NCI-H187 (cell line): ENCODE results near the gene RALGPS2.
A peak's percentile ranks its signal among the peaks of the same experiment; 100 is the strongest.

ENCODE experiments used
- DNase-seq, 2 experiments: peaks; one replicate each; lab custom pipeline; 2025; lab: John Stamatoyannopoulos, UW

The RALGPS2 gene

GRCh38 chr1:178724728-178725465, at the start of gene RALGPS2:
Gene RALGPS2, plus strand, starts transcription at chr1:178725244. Its CDS starts 51,521 bp downstream, at chr1:178776765.
- peak; percentile 78 to 82 for DNase-seq

GRCh38 chr1:178679237-178679636, 45.8 kb upstream of the RALGPS2 start:
- DNase-seq = no peak

- DNase-seq = no peak
Observed at GRCh38 chr1:178682429-178682828, 42.6 kb upstream of the RALGPS2 start.

- DNase-seq = no peak
Observed at GRCh38 chr1:178682886-178683285, 42.2 kb upstream of the RALGPS2 start.

- DNase-seq = no peak
Observed at GRCh38 chr1:178683291-178683690, 41.8 kb upstream of the RALGPS2 start.

GRCh38 chr1:178684111-178684510, 40.9 kb upstream of the RALGPS2 start:
- DNase-seq = no peak

GRCh38 chr1:178684542-178685000, 40.5 kb upstream of the RALGPS2 start:
- DNase-seq = no peak

GRCh38 chr1:178686407-178686806, 38.6 kb upstream of the RALGPS2 start:
- DNase-seq = no peak

- no peak for DNase-seq
Observed at GRCh38 chr1:178688244-178688643, 36.8 kb upstream of the RALGPS2 start.

GRCh38 chr1:178689769-178690168, 35.3 kb upstream of the RALGPS2 start:
- no peak for DNase-seq

GRCh38 chr1:178690496-178690895, 34.5 kb upstream of the RALGPS2 start:
- DNase-seq = no peak

GRCh38 chr1:178692564-178693327, 32.3 kb upstream of the RALGPS2 start:
- no peak for DNase-seq

- DNase-seq = no peak
Observed at GRCh38 chr1:178693366-178693765, 31.7 kb upstream of the RALGPS2 start.

- no peak for DNase-seq
Observed at GRCh38 chr1:178694923-178695525, 30.0 kb upstream of the RALGPS2 start.

GRCh38 chr1:178702146-178702545, 22.9 kb upstream of the RALGPS2 start:
- no peak for DNase-seq

GRCh38 chr1:178704833-178705232, 20.2 kb upstream of the RALGPS2 start:
- no peak for DNase-seq

GRCh38 chr1:178706432-178706831, 18.6 kb upstream of the RALGPS2 start:
- DNase-seq = no peak

- DNase-seq = no peak
Observed at GRCh38 chr1:178713259-178713658, 11.8 kb upstream of the RALGPS2 start.

GRCh38 chr1:178714453-178714852, 10.6 kb upstream of the RALGPS2 start:
- no peak for DNase-seq

- no peak for DNase-seq
Observed at GRCh38 chr1:178716111-178716510, 8.9 kb upstream of the RALGPS2 start.

- no peak for DNase-seq
Observed at GRCh38 chr1:178718520-178718919, 6.5 kb upstream of the RALGPS2 start.

- no peak for DNase-seq
Observed at GRCh38 chr1:178723546-178723945, 1.5 kb upstream of the RALGPS2 start.

- DNase-seq = no peak
Observed at GRCh38 chr1:178724376-178724727, 692 bp upstream of the RALGPS2 start.
